SK-N-MC (cell line): ENCODE results near the gene CXCR3.
"Not testable (repeated sequence)": the region's sequence is repeated elsewhere in the genome, so short reads cannot be mapped to it uniquely, and the experiment has no call there.

ENCODE experiments used
- DNase-seq: peaks from one replicate; pipeline ENCODE4 v3.0.0-alpha.2; 2011; ENCODE audit warnings: low read depth, low spot score
- H3K27ac ChIP-seq: fragments of 200-600 bp; sonication (generic); 2 replicates; pipeline ENCODE4 v1.5.1; 2016; ENCODE audit warnings: mixed run types
- H3K36me3 ChIP-seq: fragments of 200-600 bp; sonication (generic); 2 replicates; pipeline ENCODE4 v1.6.1; 2017; ENCODE audit warnings: antibody characterized with exemption, low read length, mixed read lengths; ENCODE audit not compliant: insufficient read depth
- H3K4me3 ChIP-seq: fragments of 200-600 bp; sonication (generic); 2 replicates; pipeline ENCODE4 v1.5.1; 2016
- H3K9ac ChIP-seq: fragments of 200-600 bp; sonication (generic); 2 replicates; pipeline ENCODE4 v1.8.0; 2017; ENCODE audit warnings: mixed run types, mixed read lengths; ENCODE audit not compliant: insufficient read length
- H3K9me3 ChIP-seq: fragments of 200-600 bp; sonication (generic); 2 replicates; pipeline ENCODE4 v1.6.1; 2017; ENCODE audit warnings: low read depth, mild to moderate bottlenecking, antibody characterized with exemption, low read length, moderate library complexity, mixed read lengths
- EZH2 ChIP-seq: fragments of 200-600 bp; sonication (generic); IDR thresholded peaks from one replicate; pipeline ENCODE4 v1.6.1; 2017; ENCODE audit warnings: antibody characterized with exemption
- FOXP2 ChIP-seq: optimal IDR thresholded peaks from 2 replicates; pipeline ENCODE3; 2011; ENCODE audit warnings: mild to moderate bottlenecking, moderate library complexity; ENCODE audit not compliant: insufficient read depth; ENCODE audit errors: extremely low read length, control extremely low read depth
- POLR2AphosphoS5 ChIP-seq: IDR thresholded peaks from 2 replicates; pipeline ENCODE4 v1.6.1; 2012; ENCODE audit warnings: mild to moderate bottlenecking, low read depth, low read length, borderline replicate concordance

The CXCR3 gene

DNA sequence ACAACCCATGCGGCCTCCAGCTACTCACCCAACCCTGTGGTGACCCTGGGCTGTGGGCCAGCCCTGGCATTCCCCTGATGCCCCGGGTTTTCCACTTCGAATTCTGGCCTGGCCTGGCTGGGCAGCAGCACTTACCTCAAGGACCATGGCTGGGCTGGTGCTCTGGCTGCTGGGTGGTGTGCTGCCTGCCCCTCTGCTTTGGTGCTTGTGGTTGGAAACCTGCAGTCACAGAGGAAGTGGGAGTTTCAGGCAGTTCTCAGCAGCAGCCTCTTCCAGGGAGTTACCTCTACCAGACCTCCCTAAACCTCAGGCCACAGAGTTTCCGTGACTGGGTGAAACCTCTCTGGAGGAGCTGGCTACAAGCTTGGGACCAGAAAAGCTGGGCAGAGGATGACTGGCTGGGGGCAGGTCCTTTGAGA lies at the start of gene CXCR3:
CXCR3 (minus strand) TSS at position 209 of the 419 bp plus-strand sequence; CDS start at position 147, 62 bp downstream.
- no peaks in the 10 kb centered on the region for H3K9me3 ChIP-seq

DNA sequence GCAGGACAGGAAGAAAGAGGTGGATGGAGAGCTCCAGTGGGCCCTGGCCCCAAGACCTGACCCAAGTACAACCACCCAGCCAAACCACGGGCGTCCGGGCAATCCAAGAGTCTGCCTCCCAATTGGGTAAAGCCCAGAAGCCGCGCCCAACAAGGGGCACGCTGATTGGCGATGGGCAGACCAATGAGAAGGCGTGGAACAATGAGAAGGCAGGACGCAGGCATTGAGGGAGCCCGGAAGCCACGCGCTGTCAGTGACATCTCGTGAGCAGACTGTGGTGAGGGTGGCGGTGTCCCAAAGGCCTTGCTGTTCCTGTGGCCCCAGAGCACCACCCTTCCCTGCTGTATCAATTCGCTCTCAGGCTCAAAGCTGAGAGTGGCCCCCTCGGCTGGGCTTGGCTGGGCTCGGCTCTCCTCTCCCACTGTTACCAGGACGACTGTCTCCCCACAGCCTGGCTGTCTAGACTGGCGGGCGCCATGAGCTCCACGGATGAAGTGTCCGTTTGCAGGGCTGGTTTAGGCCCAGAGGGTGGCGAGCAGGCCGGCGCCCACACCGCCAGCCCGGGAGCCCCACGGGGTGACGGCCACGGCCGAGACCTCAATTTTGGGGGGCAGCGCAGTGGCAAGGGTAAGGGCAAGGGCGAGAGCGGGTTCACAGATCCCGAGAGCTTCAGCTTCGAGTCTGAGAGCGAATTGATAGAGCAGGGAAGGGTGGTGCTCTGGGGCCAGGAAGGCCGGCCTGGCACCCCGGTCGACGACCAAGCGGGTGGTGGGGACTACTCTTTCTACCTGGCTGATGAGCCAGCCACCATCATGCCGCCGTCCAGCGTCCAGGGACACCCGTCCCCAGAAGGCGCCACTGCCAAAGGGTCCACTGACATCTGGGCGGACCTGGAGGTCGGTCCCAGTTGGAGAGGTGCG lies 49.3 kb upstream of the CXCR3 start, which contains the start of gene LOC101059915:
LOC101059915 (plus strand) TSS at position 219 of the 920 bp plus-strand sequence.
- DNase-seq, result no peak
- no peak within 1 kb of the TSS for H3K27ac ChIP-seq
- H3K9me3 ChIP-seq, result no peaks in the 10 kb centered on the region
- no peaks in the 10 kb centered on the region for H3K36me3 ChIP-seq
- H3K4me3 ChIP-seq, result no peak within 1 kb of the TSS
- no peak within 1 kb of the TSS for H3K9ac ChIP-seq
- TF ChIP-seq FOXP2 (no peak), EZH2 (no peak), POLR2AphosphoS5 (no peak)

More for the DNA sequence above, at the start of gene CXCR3:
- no peak within 1 kb of the TSS for H3K4me3 ChIP-seq
- no peak within 1 kb of the TSS for H3K9ac ChIP-seq
- TF ChIP-seq FOXP2 (no peak), EZH2 (no peak), POLR2AphosphoS5 (no peak)
- no peak for DNase-seq
- H3K27ac ChIP-seq, result no peak within 1 kb of the TSS
- no peaks in the 10 kb centered on the region; the same call in 1 of the 2 replicates for H3K36me3 ChIP-seq

DNA sequence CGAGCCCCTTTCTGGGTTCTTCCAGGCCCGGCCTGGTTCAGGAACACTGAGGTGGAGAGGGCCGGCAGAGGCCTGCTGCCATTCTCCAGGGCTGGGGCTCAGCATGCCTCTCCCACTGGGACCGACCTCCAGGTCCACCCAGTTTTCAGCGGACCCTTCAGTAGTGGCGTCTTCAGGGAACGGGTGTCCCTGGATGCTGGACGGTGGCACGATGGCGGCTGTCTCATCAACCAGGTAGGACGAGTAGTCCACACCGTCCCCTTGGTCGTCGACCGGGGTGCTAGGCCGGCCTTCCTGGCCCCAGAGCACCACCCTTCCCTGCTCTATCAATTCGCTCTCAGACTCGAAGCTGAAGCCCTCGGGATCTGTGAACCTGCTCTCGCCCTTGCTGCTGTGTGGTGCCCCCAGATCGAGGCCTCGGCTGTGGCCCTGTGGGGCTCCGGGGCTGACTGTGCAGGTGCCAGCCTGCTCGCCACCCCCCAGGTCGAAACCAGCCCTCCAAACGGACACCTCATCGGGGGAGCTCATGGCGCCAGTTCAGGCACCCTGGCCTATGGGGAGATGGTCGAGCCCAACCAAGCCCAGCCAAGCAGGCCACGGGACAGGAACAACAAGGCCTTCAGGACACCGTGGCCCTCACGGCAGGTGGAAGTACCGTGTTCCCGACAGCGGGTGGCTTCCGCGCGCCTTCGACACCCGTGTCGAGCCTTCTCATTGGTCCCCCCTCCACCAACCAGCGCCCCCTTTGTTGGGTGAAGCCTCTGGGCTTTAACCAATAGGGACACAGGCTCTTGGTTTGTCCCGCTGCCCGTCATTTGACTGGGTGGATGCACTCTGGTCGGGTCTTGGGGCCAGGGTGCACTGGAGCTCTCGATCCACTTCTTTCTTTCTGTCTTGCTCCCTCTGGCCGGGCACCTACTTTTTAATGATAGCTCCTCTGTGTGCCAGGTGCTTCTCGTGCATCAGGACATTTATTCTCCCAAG lies 48.2 kb upstream of the CXCR3 start:
- Histone ChIP-seq H3K9me3 (no peaks in the 10 kb centered on the region), H3K9ac (no peak overlapping the region), H3K27ac (no peak overlapping the region), H3K36me3 (no peaks in the 10 kb centered on the region), H3K4me3 (no peak overlapping the region)
- TF ChIP-seq FOXP2, result no peak
- no peak for TF ChIP-seq EZH2
- TF ChIP-seq POLR2AphosphoS5, result no peak
- no peak for DNase-seq

GRCh38 chrX:71665747-71666146 lies 47.4 kb upstream of the CXCR3 start:
- no peak for DNase-seq
- Histone ChIP-seq H3K4me3 (no peak overlapping the region), H3K27ac (no peak overlapping the region), H3K36me3 (no peaks in the 10 kb centered on the region), H3K9ac (no peak overlapping the region), H3K9me3 (no peaks in the 10 kb centered on the region)
- TF ChIP-seq POLR2AphosphoS5, result no peak
- no peak for TF ChIP-seq EZH2
- no peak for TF ChIP-seq FOXP2

DNA sequence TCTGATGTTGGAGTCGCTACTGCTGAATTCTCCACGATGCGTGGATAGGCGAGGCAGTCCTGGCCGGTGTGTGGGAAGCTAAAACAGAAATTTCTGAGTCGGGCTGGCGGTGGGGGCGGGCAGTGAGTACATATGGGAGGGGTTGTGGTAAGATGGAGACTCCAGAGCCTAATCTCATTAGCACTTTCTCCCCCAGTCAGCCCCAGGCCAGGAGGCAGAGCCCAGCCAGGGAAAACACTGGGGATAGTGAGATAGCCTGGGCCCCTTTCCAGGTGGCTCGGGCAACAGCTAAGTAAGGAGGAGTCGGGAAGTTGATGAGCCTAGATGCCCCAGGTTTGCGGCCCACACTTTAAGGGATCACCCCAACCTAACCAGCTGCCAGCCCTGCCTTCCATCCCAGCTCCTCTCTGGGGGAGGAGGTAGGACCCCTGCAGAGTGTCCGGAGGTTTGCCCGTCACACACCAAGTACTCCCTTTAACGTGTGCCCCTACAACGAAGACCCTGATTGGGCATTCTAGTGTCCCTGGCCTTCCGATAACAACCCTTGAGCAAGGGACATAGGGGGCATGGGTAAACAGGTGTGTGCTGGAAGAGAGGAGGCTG lies 46.7 kb upstream of the CXCR3 start:
- Histone ChIP-seq H3K9ac (no peak overlapping the region), H3K36me3 (no peaks in the 10 kb centered on the region), H3K27ac (no peak overlapping the region), H3K4me3 (no peak overlapping the region), H3K9me3 (no peaks in the 10 kb centered on the region)
- no peak for DNase-seq
- TF ChIP-seq FOXP2 (no peak), EZH2 (no peak), POLR2AphosphoS5 (no peak)

GRCh38 chrX:71664202-71664601 lies 45.9 kb upstream of the CXCR3 start:
- not testable (repeated sequence) for H3K9me3 ChIP-seq, H3K4me3 ChIP-seq, H3K9ac ChIP-seq, DNase-seq, H3K36me3 ChIP-seq, H3K27ac ChIP-seq

DNA sequence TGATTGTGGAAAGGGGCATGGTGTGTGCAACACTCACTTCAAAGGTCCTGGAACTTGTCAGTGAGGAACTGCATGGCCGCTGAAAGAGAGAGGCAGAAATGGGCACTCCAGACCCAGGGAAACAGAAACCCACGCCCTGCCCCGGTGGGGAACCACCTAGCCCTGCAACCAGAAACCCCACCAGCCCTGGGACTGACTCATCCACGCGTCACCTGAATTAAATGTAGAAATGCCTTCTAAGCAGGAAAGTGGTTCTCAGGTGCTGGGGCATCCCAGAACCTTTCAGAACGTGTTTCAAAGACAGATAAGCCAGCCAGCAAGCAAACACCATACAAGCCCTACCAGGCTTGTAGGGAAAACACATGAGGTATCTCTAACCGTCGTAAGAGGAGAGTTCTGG lies 44.9 kb upstream of the CXCR3 start:
- not testable (repeated sequence) for DNase-seq, H3K27ac ChIP-seq, H3K36me3 ChIP-seq, H3K4me3 ChIP-seq, H3K9ac ChIP-seq, H3K9me3 ChIP-seq

DNA sequence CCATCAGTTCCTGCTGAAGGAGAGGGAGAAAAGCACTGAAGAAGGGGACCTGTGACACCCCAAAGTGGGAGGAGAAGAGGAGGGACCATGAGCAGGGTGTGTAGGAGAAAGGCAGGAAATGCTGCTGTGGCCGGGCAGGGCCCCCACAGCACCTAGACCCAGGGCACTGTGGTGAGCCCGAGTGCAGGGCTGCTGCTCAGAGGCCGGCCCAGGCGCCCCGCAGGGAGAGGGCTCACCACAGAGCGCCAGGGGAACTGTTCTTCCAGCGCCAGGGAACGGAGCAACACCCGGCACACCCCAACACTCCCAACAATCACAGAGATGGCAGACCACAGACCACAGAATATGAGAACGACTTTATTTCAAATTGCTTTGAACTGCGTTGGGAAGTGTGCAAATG lies 44.3 kb upstream of the CXCR3 start:
- not testable (repeated sequence) for DNase-seq, H3K9ac ChIP-seq, H3K36me3 ChIP-seq, H3K9me3 ChIP-seq, H3K4me3 ChIP-seq, H3K27ac ChIP-seq
